K562 (cell line): ENCODE measurements around the gene FTL. TPM values are rescaled to one million over a fixed set of nuclear protein-coding genes. Genes with fewer than 3 reads are reported as not detected.

Experiments
- CBFA2T3 ChIP-seq: fragments of 450-650 bp; IDR thresholded peaks from 2 replicates; pipeline ENCODE4 v1.6.1; 2017
- CHD4 ChIP-seq: fragments of 200-600 bp; sonication (generic); IDR thresholded peaks from 3 replicates; pipeline ENCODE4 v1.6.1; 2012; ENCODE audit warnings: low read depth, mild to moderate bottlenecking, mixed read lengths, low read length, inconsistent platforms; ENCODE audit not compliant: insufficient read depth, insufficient replicate concordance, poor library complexity, severe bottlenecking
- DACH1 ChIP-seq: fragments of 450-650 bp; IDR thresholded peaks from 2 replicates; pipeline ENCODE4 v1.6.1; 2018; ENCODE audit not compliant: partially characterized antibody
- EHMT2 ChIP-seq: fragments of 450-650 bp; IDR thresholded peaks from 2 replicates; pipeline ENCODE4 v1.6.1; 2018; ENCODE audit warnings: antibody characterized with exemption
- GTF2A2 ChIP-seq: IDR thresholded peaks from 2 replicates; pipeline ENCODE4 v1.6.1; 2016; ENCODE audit warnings: mild to moderate bottlenecking, missing genetic modification characterization, missing compliant biosample characterization
- MAFG ChIP-seq: fragments of 450-650 bp; conservative IDR thresholded peaks from 2 replicates; pipeline ENCODE4 v1.6.1; 2016; ENCODE audit warnings: missing genetic modification characterization, missing compliant biosample characterization
- MNT ChIP-seq, 2 experiments: fragments of 450-650 bp; conservative IDR thresholded peaks; 2 replicates each; pipeline ENCODE4 v1.6.1; 2017; ENCODE audit warnings: mild to moderate bottlenecking in 2 of 2, moderate library complexity in 2 of 2
- NBN ChIP-seq: fragments of 450-650 bp; IDR thresholded peaks from 2 replicates; pipeline ENCODE4 v1.6.1; 2016; ENCODE audit warnings: low read depth, mild to moderate bottlenecking
- NR2C1 ChIP-seq, 2 experiments: fragments of 450-650 bp; IDR thresholded peaks; 2 replicates each; pipeline ENCODE4 v1.6.1; 2017; ENCODE audit warnings: mild to moderate bottlenecking in 2 of 2, antibody characterized with exemption in 1 of 2, inconsistent platforms in 1 of 2, missing compliant biosample characterization in 1 of 2, missing genetic modification characterization in 1 of 2
- NRF1 ChIP-seq, 2 experiments: fragments of 450-650 bp; IDR thresholded peaks in 1 of 2; conservative IDR thresholded peaks in 1 of 2; 2 replicates each; pipeline ENCODE4 v1.6.1; 2014; ENCODE audit warnings: mild to moderate bottlenecking in 2 of 2
- SMARCA4 ChIP-seq: fragments of 450-650 bp; IDR thresholded peaks from 2 replicates; pipeline ENCODE4 v1.6.1; 2016
- SMARCC2 ChIP-seq: fragments of 450-650 bp; IDR thresholded peaks from 2 replicates; pipeline ENCODE4 v1.6.1; 2017; ENCODE audit warnings: antibody characterized with exemption, moderate library complexity, mild to moderate bottlenecking, low read depth
- ZBTB11 ChIP-seq, 3 experiments: fragments of 200-800 bp in 1 of 3; fragments of 250-450 bp in 1 of 3; fragments of 450-650 bp in 1 of 3; sonication (Bioruptor Pico) in 1 of 3; sonication (Bioruptor generic) in 1 of 3; formaldehyde crosslinking in 1 of 3; IDR thresholded peaks; 2 replicates each; pipeline versions ENCODE4 v1.6.1 to v1.8.0; 2016 to 2022; ENCODE audit warnings: mild to moderate bottlenecking in 2 of 3, missing genetic modification characterization in 2 of 3, missing compliant biosample characterization in 1 of 3, moderate library complexity in 1 of 3
- ZNF436 ChIP-seq: fragments of 250-450, 450-650 bp; sonication (Bioruptor Pico); formaldehyde crosslinking; IDR thresholded peaks from 2 replicates; pipeline ENCODE4 v1.7.0; 2020; ENCODE audit warnings: mild to moderate bottlenecking
- polyA plus RNA-seq, 8 experiments: library from polyadenylated mRNA; depleted of rRNA in 4 of 8; stranded (reverse) in 5 of 8; unstranded in 3 of 8; fragments of >200 nt; fragmentation: Nextera tagmentation in 2 of 8; fragmentation: Illumina TruSeq in 1 of 8; extraction: Ambion mirVana in 2 of 8; extraction: Trizol in 1 of 8; gene quantifications; 2 replicates each; pipeline versions ENCODE4 v1.2.1 to v1.2.3, GENCODE V29; 2011 to 2014; ENCODE audit warnings: inconsistent platforms in 1 of 8, missing spikeins in 1 of 8
- total RNA-seq, 7 experiments: library from RNA; depleted of rRNA in 6 of 7; stranded (reverse); fragments of >200 nt in 6 of 7; fragmentation: Illumina TruSeq in 2 of 7; extraction: Trizol in 2 of 7; gene quantifications; 2 replicates each; pipeline versions ENCODE4 v1.2.1 to v1.2.3, GENCODE V29; 2011 to 2021; ENCODE audit warnings: low replicate concordance in 1 of 7
- TF ChIP-seq, protein P1 (sequence below): sonication (generic); formaldehyde crosslinking; IDR thresholded peaks from 2 replicates; pipeline ENCODE4 v1.8.1; 2023; ENCODE audit warnings: missing genetic modification reagents, mild to moderate bottlenecking, borderline replicate concordance

The FTL gene
- total and polyA plus RNA-seq, 9 of the 15 experiments (the other 6 are each of a cell fraction or from before 2014, with no cell fraction given) = 1,231 to 27,415 (median 3,965) TPM

GRCh38 chr19:48962029-48962848 lies 2.9 kb upstream of the FTL start (continued):
- TF ChIP-seq ZBTB11 (CRISPR knock-in tag; IDR thresholded peaks at IDR 0.05) = peak in 1 of 3 experiments; percentile 59; a peak in 2 of 6 replicates
- TF ChIP-seq ZNF436 (CRISPR knock-in tag) = no peak
- TF ChIP-seq MAFG = no peak
- no peak for TF ChIP-seq GTF2A2 (tag)
- peak; percentile 77 for TF ChIP-seq DACH1
- TF ChIP-seq NBN = peak; percentile 65; the same call in 1 of the 2 replicates
- peak; percentile 40 for TF ChIP-seq SMARCA4
- TF ChIP-seq CBFA2T3 = peak; percentile 30; the same call in 1 of the 2 replicates
- TF ChIP-seq CHD4 = no peak
- peak in 1 of 2 experiments; percentile 27; a peak in 1 of 4 replicates for TF ChIP-seq NRF1 (conservative IDR thresholded peaks at IDR 0.05 in 1 of 2, IDR thresholded peaks at IDR 0.05 in 1 of 2)
- TF ChIP-seq, protein P1, sequence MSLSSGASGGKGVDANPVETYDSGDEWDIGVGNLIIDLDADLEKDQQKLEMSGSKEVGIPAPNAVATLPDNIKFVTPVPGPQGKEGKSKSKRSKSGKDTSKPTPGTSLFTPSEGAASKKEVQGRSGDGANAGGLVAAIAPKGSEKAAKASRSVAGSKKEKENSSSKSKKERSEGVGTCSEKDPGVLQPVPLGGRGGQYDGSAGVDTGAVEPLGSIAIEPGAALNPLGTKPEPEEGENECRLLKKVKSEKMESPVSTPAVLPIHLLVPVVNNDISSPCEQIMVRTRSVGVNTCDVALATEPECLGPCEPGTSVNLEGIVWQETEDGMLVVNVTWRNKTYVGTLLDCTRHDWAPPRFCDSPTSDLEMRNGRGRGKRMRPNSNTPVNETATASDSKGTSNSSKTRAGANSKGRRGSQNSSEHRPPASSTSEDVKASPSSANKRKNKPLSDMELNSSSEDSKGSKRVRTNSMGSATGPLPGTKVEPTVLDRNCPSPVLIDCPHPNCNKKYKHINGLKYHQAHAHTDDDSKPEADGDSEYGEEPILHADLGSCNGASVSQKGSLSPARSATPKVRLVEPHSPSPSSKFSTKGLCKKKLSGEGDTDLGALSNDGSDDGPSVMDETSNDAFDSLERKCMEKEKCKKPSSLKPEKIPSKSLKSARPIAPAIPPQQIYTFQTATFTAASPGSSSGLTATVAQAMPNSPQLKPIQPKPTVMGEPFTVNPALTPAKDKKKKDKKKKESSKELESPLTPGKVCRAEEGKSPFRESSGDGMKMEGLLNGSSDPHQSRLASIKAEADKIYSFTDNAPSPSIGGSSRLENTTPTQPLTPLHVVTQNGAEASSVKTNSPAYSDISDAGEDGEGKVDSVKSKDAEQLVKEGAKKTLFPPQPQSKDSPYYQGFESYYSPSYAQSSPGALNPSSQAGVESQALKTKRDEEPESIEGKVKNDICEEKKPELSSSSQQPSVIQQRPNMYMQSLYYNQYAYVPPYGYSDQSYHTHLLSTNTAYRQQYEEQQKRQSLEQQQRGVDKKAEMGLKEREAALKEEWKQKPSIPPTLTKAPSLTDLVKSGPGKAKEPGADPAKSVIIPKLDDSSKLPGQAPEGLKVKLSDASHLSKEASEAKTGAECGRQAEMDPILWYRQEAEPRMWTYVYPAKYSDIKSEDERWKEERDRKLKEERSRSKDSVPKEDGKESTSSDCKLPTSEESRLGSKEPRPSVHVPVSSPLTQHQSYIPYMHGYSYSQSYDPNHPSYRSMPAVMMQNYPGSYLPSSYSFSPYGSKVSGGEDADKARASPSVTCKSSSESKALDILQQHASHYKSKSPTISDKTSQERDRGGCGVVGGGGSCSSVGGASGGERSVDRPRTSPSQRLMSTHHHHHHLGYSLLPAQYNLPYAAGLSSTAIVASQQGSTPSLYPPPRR = 0 out of 2 replicates have a peak, but pooled peaks have one; percentile 56
- no peak; the same call in 1 of the 2 replicates for TF ChIP-seq NR2C1 (IDR thresholded peaks at IDR 0.05)
- TF ChIP-seq NR2C1 (tag; IDR thresholded peaks at IDR 0.05) = peak; percentile 73
- peak in 1 of 2 experiments; percentile 60; a peak in 1 of 4 replicates for TF ChIP-seq MNT (conservative IDR thresholded peaks at IDR 0.05)
- no peak for TF ChIP-seq SMARCC2
- TF ChIP-seq EHMT2 = no peak
